ENCODE measurements around the gene DALRD3.

DNA sequence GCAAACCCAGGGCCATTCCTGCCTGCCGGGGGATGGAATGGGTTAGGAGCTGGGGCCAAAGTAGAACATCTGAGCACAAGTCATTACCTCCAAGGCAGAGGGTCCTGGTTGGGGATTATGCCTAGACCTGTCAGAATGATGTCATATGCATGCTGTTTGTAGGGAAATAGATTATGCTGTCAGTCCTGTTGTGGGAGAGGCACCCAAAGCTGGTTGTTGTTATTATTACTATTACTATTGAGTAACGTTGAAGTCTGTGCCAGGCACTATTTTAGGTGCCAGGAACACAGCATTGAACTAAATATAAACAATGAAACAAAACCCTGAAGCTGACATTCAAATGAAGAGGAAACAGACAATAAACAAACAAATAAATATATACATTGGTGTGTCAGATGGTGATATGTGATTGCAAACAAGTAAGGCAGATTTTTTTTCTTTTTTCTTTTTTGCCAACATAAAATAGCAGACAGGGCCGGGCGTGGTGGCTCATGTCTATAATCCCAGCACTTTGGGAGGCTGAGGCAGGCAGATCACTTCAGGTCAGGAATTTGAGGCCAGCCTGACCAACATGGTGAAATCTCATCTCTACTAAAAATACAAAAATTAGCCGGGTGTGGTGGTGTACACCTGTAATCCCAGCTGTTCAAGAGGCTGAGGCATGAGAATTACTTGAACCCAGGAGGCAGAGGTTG lies 26.4 kb downstream of the DALRD3 start:
- TF ChIP-seq, protein P1, sequence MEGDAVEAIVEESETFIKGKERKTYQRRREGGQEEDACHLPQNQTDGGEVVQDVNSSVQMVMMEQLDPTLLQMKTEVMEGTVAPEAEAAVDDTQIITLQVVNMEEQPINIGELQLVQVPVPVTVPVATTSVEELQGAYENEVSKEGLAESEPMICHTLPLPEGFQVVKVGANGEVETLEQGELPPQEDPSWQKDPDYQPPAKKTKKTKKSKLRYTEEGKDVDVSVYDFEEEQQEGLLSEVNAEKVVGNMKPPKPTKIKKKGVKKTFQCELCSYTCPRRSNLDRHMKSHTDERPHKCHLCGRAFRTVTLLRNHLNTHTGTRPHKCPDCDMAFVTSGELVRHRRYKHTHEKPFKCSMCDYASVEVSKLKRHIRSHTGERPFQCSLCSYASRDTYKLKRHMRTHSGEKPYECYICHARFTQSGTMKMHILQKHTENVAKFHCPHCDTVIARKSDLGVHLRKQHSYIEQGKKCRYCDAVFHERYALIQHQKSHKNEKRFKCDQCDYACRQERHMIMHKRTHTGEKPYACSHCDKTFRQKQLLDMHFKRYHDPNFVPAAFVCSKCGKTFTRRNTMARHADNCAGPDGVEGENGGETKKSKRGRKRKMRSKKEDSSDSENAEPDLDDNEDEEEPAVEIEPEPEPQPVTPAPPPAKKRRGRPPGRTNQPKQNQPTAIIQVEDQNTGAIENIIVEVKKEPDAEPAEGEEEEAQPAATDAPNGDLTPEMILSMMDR (IDR thresholded peaks at IDR 0.05 in 2 of 3, conservative IDR thresholded peaks at IDR 0.05 in 1 of 3; ENCODE audit: borderline replicate concordance in 1 of 3, insufficient read depth in 1 of 3, low read depth in 2 of 3, low read length in 2 of 3), result no peak
- no peak for TF ChIP-seq JUND (IDR thresholded peaks at IDR 0.05)
- TF ChIP-seq POLR2A (IDR thresholded peaks at IDR 0.05; ENCODE audit: borderline replicate concordance, extremely low read depth, insufficient read depth, insufficient read length), result no peak

Measured in HCT116 (cell line).